ENCODE data around the gene COL6A2. TPM values are rescaled to one million over a fixed set of nuclear protein-coding genes. Genes with fewer than 3 reads are reported as not detected.

The COL6A2 gene
- polyA plus RNA-seq, 3 donors, result 0.01 TPM; not detected in 2

DNA sequence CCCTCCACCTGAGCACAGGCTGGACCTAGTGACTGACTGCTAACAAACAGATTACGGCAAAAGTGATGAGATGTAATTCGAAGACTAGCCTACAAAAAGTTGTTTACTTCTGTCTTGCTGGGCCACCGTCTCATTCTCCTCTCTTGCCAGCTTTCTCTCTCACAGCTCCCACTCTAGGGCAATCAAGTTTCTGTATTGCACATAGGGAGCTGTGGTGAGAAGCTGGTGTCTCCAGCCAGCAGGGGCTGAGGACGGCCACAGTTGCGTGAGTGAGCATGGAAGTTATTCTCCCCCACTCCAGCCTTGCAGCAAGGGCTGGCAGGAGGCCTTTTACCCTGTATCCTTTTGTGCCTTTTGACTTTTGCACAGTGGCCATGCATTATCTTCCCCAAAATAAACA is 8.6 kb upstream of the COL6A2 start:
- H3K27me3 Mint-ChIP-seq (ENCODE audit: low read depth in 3 of 3), result peaks cover 0 to 4% (median 3%) of the 10 kb centered on the region in 3 donors
- H3K4me1 Mint-ChIP-seq, result no peaks in the 10 kb centered on the region
- DNase-seq, result no peak
- TF ChIP-seq, protein P1, sequence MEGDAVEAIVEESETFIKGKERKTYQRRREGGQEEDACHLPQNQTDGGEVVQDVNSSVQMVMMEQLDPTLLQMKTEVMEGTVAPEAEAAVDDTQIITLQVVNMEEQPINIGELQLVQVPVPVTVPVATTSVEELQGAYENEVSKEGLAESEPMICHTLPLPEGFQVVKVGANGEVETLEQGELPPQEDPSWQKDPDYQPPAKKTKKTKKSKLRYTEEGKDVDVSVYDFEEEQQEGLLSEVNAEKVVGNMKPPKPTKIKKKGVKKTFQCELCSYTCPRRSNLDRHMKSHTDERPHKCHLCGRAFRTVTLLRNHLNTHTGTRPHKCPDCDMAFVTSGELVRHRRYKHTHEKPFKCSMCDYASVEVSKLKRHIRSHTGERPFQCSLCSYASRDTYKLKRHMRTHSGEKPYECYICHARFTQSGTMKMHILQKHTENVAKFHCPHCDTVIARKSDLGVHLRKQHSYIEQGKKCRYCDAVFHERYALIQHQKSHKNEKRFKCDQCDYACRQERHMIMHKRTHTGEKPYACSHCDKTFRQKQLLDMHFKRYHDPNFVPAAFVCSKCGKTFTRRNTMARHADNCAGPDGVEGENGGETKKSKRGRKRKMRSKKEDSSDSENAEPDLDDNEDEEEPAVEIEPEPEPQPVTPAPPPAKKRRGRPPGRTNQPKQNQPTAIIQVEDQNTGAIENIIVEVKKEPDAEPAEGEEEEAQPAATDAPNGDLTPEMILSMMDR (IDR thresholded peaks at IDR 0.05), result no peak
- intact Hi-C loops (cut with micrococcal nuclease), result no loop called here
- Histone ChIP-seq H3K9ac (ENCODE audit: insufficient read depth, low read length, poor library complexity, severe bottlenecking) (no peak overlapping the region), H3K36me3 (replicated peaks in 1 of 2; ENCODE audit: control insufficient read depth in 1 of 2, insufficient read depth in 2 of 2, low read length in 2 of 2) (no peaks in the 10 kb centered on the region), H2AFZ (ENCODE audit: insufficient read depth, low read depth, low read length, poor library complexity, severe bottlenecking) (no peak overlapping the region), H3K27ac (ENCODE audit: low read depth in 1 of 2, low read length in 2 of 2) (no peak overlapping the region), H3K4me3 (replicated peaks in 1 of 3; ENCODE audit: low read depth in 2 of 3, low read length in 3 of 3) (no peak overlapping the region), H3K9me3 (replicated peaks in 1 of 2; ENCODE audit: control insufficient read depth in 1 of 2, insufficient read depth in 1 of 2, low read length in 2 of 2) (peaks cover 5 to 12% of the 10 kb centered on the region in 2 donors), H4K20me1 (ENCODE audit: insufficient read depth, low read length) (no peaks in the 10 kb centered on the region), H3K4me2 (replicated peaks; ENCODE audit: extremely low read depth, low read length, poor library complexity, severe bottlenecking) (no peak overlapping the region), H3K27me3 (ENCODE audit: control insufficient read depth in 2 of 2, insufficient read depth in 2 of 2, low read length in 2 of 2) (no peaks in the 10 kb centered on the region), H3K4me1 (ENCODE audit: control insufficient read depth in 1 of 2, insufficient read depth in 2 of 2, low read length in 2 of 2) (no peaks in the 10 kb centered on the region), H3K79me2 (ENCODE audit: insufficient read depth, low read length) (no peaks in the 10 kb centered on the region)
- no peak overlapping the region for H3K4me3 Mint-ChIP-seq
- no peaks in the 10 kb centered on the region for H3K36me3 Mint-ChIP-seq
- 60% methylated on average over 1 of the region's 5 CpGs for WGBS (ENCODE audit: insufficient coverage)
- H3K27ac Mint-ChIP-seq, result no peak overlapping the region
- peaks cover 14 to 49% (median 21%) of the 10 kb centered on the region in 7 donors for H3K9me3 Mint-ChIP-seq

DNA sequence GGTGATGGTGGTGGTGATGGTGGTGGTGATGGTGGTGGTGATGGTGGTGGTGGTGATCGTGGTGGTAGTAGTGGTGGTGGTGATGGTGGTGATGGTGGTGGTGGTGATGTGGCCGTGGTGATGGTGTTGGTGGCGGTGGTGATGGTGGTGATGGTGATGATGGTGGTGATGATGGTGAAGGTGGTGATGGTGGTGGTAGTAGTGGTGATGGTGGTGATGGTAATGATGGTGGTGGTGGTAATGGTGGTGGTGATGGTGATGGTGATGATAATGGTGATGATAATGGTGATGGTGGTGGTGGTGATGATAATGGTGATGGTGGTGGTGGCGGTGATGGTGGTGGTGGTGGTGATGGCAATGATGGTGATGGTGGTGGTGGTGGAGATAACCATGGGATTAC is 6.8 kb upstream of the COL6A2 start:
- intact Hi-C loops (cut with micrococcal nuclease), result no loop called here
- no peaks in the 10 kb centered on the region for H3K4me1 Mint-ChIP-seq
- no peaks in the 10 kb centered on the region for H4K20me1 ChIP-seq (ENCODE audit: insufficient read depth, low read length)
- no peaks in the 10 kb centered on the region for H3K36me3 Mint-ChIP-seq
- H2AFZ ChIP-seq (ENCODE audit: insufficient read depth, low read depth, low read length, poor library complexity, severe bottlenecking), result no peak overlapping the region
- TF ChIP-seq, protein P1 (IDR thresholded peaks at IDR 0.05), result no peak
- 93% methylated on average over 4 of the region's 4 CpGs for WGBS (ENCODE audit: insufficient coverage)
- H3K4me3 ChIP-seq (replicated peaks in 1 of 3; ENCODE audit: low read depth in 2 of 3, low read length in 3 of 3), result no peak overlapping the region
- no peak overlapping the region for H3K27ac Mint-ChIP-seq
- no peak overlapping the region for H3K9ac ChIP-seq (ENCODE audit: insufficient read depth, low read length, poor library complexity, severe bottlenecking)
- no peak overlapping the region for H3K27ac ChIP-seq (ENCODE audit: low read depth in 1 of 2, low read length in 2 of 2)
- H3K9me3 Mint-ChIP-seq, result peaks cover 12 to 49% (median 19%) of the 10 kb centered on the region in 7 donors
- no peaks in the 10 kb centered on the region for H3K4me1 ChIP-seq (ENCODE audit: control insufficient read depth in 1 of 2, insufficient read depth in 2 of 2, low read length in 2 of 2)
- peaks cover 3 to 5% of the 10 kb centered on the region in 2 donors for H3K9me3 ChIP-seq (replicated peaks in 1 of 2; ENCODE audit: control insufficient read depth in 1 of 2, insufficient read depth in 1 of 2, low read length in 2 of 2)
- no peaks in the 10 kb centered on the region for H3K27me3 ChIP-seq (ENCODE audit: control insufficient read depth in 2 of 2, insufficient read depth in 2 of 2, low read length in 2 of 2)
- H3K4me2 ChIP-seq (replicated peaks; ENCODE audit: extremely low read depth, low read length, poor library complexity, severe bottlenecking), result no peak overlapping the region
- peaks cover 5 to 8% (median 8%) of the 10 kb centered on the region in 3 donors for H3K27me3 Mint-ChIP-seq (ENCODE audit: low read depth in 3 of 3)
- no peaks in the 10 kb centered on the region for H3K36me3 ChIP-seq (replicated peaks in 1 of 2; ENCODE audit: control insufficient read depth in 1 of 2, insufficient read depth in 2 of 2, low read length in 2 of 2)
- H3K79me2 ChIP-seq (ENCODE audit: insufficient read depth, low read length), result no peaks in the 10 kb centered on the region
- no peak for DNase-seq
- no peak overlapping the region for H3K4me3 Mint-ChIP-seq

Data from CD14-positive monocyte (primary cell).